Measurements from ENCODE around the gene TCERG1L. TPM values are rescaled to one million over a fixed set of nuclear protein-coding genes. Genes with fewer than 3 reads are reported as not detected.
A peak's percentile ranks its signal among the peaks of the same experiment; 100 is the strongest.

The TCERG1L gene
- total and polyA plus RNA-seq, 10 donors, result 0.03 to 1.2 (median 0.30) TPM; not detected in 3

DNA sequence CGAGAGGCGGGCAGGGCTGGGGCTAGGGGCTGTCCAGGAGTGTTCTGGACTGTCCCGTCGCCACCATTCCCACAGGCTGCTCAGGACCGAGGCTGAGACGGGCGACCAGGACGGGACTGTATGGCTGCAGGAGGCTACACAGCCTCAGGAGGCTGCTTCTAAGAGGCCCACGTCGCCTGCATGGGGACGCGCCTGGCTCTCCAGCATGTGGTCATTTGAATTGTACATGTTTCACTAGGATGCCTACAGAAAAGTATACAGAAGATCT is 216.3 kb downstream of the TCERG1L start:
- H3K9me3 ChIP-seq, result no peaks in the 10 kb centered on the region
- 86 to 96% (median 89%) methylated on average over 9 to 12 of the region's 12 CpGs for WGBS, 5 donors
- peak overlapping the region in 6 of 8 donors; percentile 21 to 73 (median 64) for H3K27ac ChIP-seq
- peaks cover 0 to 40% (median 12%) of the 10 kb centered on the region in 6 donors for H3K4me1 ChIP-seq
- intact Hi-C loops (cut with DNase I; ENCODE audit: low total_unique reads), result no loop called here
- no peaks in the 10 kb centered on the region for H3K27me3 ChIP-seq (replicated peaks in 1 of 7)
- TF ChIP-seq POLR2AphosphoS5 (IDR thresholded peaks at IDR 0.05) (no peak), POLR2A (IDR thresholded peaks at IDR 0.05) (no peak), CTCF (IDR thresholded peaks at IDR 0.05 in 8 of 11, conservative IDR thresholded peaks at IDR 0.05 in 3 of 11) (no peak)
- DNase-seq, result no peak
- no peak overlapping the region for H3K4me3 ChIP-seq
- no peaks in the 10 kb centered on the region for H3K36me3 ChIP-seq

DNA sequence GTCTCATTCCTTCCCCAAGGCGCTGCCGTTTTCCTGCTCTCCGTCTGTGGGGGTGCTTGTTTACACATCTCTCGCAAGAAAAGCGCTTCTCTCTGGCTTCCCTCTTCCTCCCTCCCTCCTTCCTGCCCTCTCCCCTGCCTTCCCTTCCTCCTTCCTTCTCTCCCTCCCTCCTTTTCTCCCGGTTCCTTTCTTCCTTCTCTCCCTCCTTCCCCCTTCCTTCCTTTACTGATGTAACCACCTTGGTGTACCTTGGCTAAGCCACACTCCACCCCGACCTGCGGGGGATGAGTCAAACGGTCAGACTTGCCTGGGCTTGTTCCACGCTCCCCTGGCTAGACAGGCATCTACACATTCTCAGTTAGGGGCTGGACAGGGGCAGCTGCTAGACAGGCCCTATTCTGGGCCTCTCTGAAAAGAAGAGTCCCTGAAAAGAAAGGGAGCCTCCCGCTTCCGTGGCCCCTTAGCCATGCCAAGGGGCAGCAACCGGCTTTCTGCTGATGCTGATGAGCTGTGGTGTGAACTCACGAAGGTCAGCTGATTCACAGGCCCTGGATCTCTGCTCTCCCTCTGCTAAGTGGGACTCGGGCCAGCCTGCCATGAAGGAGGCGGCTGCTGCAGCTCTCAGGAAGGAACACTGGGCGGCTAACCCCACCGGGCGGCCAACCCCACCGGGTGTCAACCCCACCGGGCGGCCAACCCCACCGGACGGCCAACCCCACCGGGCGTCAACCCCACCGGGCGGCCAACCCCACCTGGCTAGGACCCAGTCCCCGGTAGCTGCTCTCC is 216.8 kb downstream of the TCERG1L start:
- peak overlapping the region; percentile 21 to 73 (median 64) for H3K27ac ChIP-seq
- TF ChIP-seq POLR2A (IDR thresholded peaks at IDR 0.05) (no peak), CTCF (IDR thresholded peaks at IDR 0.05 in 8 of 11, conservative IDR thresholded peaks at IDR 0.05 in 3 of 11) (no peak), POLR2AphosphoS5 (IDR thresholded peaks at IDR 0.05) (no peak)
- H3K27me3 ChIP-seq (replicated peaks in 1 of 7), result no peaks in the 10 kb centered on the region
- WGBS, 5 donors, result 34 to 59% (median 50%) methylated on average over 16 to 29 of the region's 29 CpGs
- no peaks in the 10 kb centered on the region for H3K9me3 ChIP-seq
- peaks cover 0 to 36% (median 12%) of the 10 kb centered on the region in 6 donors for H3K4me1 ChIP-seq
- intact Hi-C loops (cut with DNase I; ENCODE audit: low total_unique reads), result no loop called here
- no peak overlapping the region for H3K4me3 ChIP-seq
- H3K36me3 ChIP-seq, result no peaks in the 10 kb centered on the region
- DNase-seq, result peak; percentile 81

DNA sequence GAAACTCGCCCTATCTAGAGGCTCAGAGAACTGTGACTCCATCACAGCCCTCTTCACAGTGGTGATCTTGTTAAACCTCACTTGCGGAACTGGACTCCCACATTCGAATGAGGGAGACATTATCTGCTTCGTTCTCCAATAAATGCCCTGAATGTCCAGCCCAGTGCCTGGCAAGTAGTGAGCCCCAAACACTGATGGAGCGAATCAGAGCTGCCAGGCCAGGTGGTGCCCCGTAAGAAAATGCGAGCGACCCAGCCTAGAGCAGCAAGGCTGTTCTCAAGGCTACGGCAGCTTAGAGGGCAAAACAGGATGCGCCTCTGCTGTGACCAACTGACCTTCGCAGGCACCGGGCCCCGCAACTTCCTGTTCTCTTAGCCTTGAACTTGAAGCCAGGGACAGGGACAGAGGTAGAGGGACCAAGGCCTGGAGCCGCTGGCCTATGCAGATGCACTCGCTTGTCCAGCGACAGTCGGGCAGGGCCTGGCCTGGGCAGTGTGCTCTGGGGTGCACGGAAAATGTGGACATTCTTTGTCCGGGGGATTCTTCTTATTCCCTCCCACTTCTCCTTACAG is 217.6 kb downstream of the TCERG1L start:
- 64 to 72% (median 67%) methylated on average over 15 to 19 of the region's 19 CpGs for WGBS, 5 donors
- intact Hi-C loops (cut with DNase I; ENCODE audit: low total_unique reads), result no loop called here
- Histone ChIP-seq H3K36me3 (no peaks in the 10 kb centered on the region), H3K9me3 (no peaks in the 10 kb centered on the region), H3K27me3 (replicated peaks in 1 of 7) (no peaks in the 10 kb centered on the region), H3K4me3 (no peak overlapping the region), H3K4me1 (peaks cover 0 to 28% (median 12%) of the 10 kb centered on the region in 6 donors), H3K27ac (peak overlapping the region; percentile 21 to 73 (median 64))
- TF ChIP-seq POLR2A (IDR thresholded peaks at IDR 0.05), result no peak
- TF ChIP-seq POLR2AphosphoS5 (IDR thresholded peaks at IDR 0.05), result peak; percentile 26 to 70 (median 46)
- DNase-seq, result no peak

DNA sequence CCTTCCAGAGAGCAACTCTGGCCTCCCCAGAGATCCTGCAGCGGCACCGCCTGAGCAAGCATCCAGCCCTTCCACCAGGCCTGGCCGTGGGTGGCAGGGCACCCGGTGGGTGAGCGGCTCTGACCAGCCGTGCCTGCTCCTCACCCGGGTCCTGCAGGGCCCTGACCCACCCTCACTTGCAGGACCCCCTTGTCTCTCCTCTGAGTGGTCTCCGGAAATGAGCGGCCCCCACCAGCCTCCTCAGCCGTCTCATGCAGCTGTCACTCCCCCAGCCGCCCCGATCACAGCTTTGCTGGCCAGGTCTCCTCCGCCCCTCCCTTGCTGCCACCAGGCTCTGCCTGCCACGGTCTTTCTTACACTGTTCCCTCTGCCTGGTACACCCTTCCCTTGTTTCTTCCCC is 218.2 kb downstream of the TCERG1L start:
- Histone ChIP-seq H3K9me3 (no peaks in the 10 kb centered on the region), H3K36me3 (no peaks in the 10 kb centered on the region), H3K27ac (peak overlapping the region in 7 of 8 donors; percentile 15 to 73 (median 63)), H3K4me3 (no peak overlapping the region), H3K27me3 (replicated peaks in 1 of 7) (no peaks in the 10 kb centered on the region), H3K4me1 (peaks cover 0 to 23% (median 12%) of the 10 kb centered on the region in 6 donors)
- peak; percentile 75 for DNase-seq
- intact Hi-C loops (cut with DNase I; ENCODE audit: low total_unique reads), result no loop called here
- TF ChIP-seq POLR2A (IDR thresholded peaks at IDR 0.05) (no peak), POLR2AphosphoS5 (IDR thresholded peaks at IDR 0.05) (no peak), CTCF (IDR thresholded peaks at IDR 0.05 in 8 of 11, conservative IDR thresholded peaks at IDR 0.05 in 3 of 11) (no peak)
- WGBS, 5 donors, result 88 to 93% (median 91%) methylated on average over 11 to 14 of the region's 14 CpGs
